Nephron progenitor cell (in vitro differentiated cells): ENCODE measurements around the gene ARHGAP42.

Experiments
- DNase-seq: peaks from one replicate; pipeline ENCODE4 v3.0.0; 2021
- H3K27ac Mint-ChIP-seq: 2 replicates; pipeline ENCODE4 v1.8.0; 2021; ENCODE audit warnings: mild to moderate bottlenecking, moderate library complexity, mixed read lengths
- H3K27me3 Mint-ChIP-seq: 2 replicates; pipeline ENCODE4 v1.8.0; 2021; ENCODE audit warnings: mild to moderate bottlenecking, low read depth, mixed read lengths; ENCODE audit not compliant: poor library complexity
- H3K36me3 Mint-ChIP-seq: 2 replicates; pipeline ENCODE4 v1.8.0; 2021; ENCODE audit warnings: low read depth, mixed read lengths
- H3K4me1 Mint-ChIP-seq: 2 replicates; pipeline ENCODE4 v1.8.0; 2021; ENCODE audit warnings: mixed read lengths
- H3K4me3 Mint-ChIP-seq: 2 replicates; pipeline ENCODE4 v1.8.0; 2021; ENCODE audit warnings: mild to moderate bottlenecking, moderate library complexity, mixed read lengths
- H3K9me3 Mint-ChIP-seq: 2 replicates; pipeline ENCODE4 v1.8.0; 2021; ENCODE audit warnings: mild to moderate bottlenecking, moderate library complexity, mixed read lengths
- CTCF ChIP-seq: fragments of 200-600 bp; sonication (generic); IDR thresholded peaks from 2 replicates; pipeline ENCODE4 v1.5.0; 2021; ENCODE audit warnings: antibody characterized with exemption

ARHGAP42 gene

GRCh38 chr11:100759856-100760255 lies 72.8 kb downstream of the ARHGAP42 start:
- Mint-ChIP-seq H3K36me3 (no peaks in the 10 kb centered on the region), H3K9me3 (no peaks in the 10 kb centered on the region), H3K4me1 (no peaks in the 10 kb centered on the region), H3K27ac (no peak overlapping the region), H3K27me3 (no peaks in the 10 kb centered on the region), H3K4me3 (no peak overlapping the region)
- DNase-seq, result no peak
- no peak for TF ChIP-seq CTCF

GRCh38 chr11:100760744-100761143 lies 73.7 kb downstream of the ARHGAP42 start:
- no peak for DNase-seq
- Mint-ChIP-seq H3K36me3 (no peaks in the 10 kb centered on the region), H3K4me1 (no peaks in the 10 kb centered on the region), H3K27ac (no peak overlapping the region), H3K9me3 (no peaks in the 10 kb centered on the region), H3K27me3 (no peaks in the 10 kb centered on the region), H3K4me3 (no peak overlapping the region)
- TF ChIP-seq CTCF, result no peak

GRCh38 chr11:100761841-100762240 lies 74.8 kb downstream of the ARHGAP42 start:
- Mint-ChIP-seq H3K4me3 (no peak overlapping the region), H3K36me3 (no peaks in the 10 kb centered on the region), H3K27me3 (no peaks in the 10 kb centered on the region), H3K4me1 (no peaks in the 10 kb centered on the region), H3K9me3 (no peaks in the 10 kb centered on the region), H3K27ac (no peak overlapping the region)
- no peak for DNase-seq
- no peak for TF ChIP-seq CTCF

- Mint-ChIP-seq H3K4me3 (no peak overlapping the region), H3K4me1 (peaks cover 3% of the 10 kb centered on the region), H3K27me3 (no peaks in the 10 kb centered on the region), H3K36me3 (peaks cover 7% of the 10 kb centered on the region), H3K27ac (no peak overlapping the region), H3K9me3 (no peaks in the 10 kb centered on the region)
- no peak for DNase-seq
- no peak for TF ChIP-seq CTCF
Observed at GRCh38 chr11:100766764-100767163, 79.7 kb downstream of the ARHGAP42 start.

GRCh38 chr11:100769165-100769564 lies 82.1 kb downstream of the ARHGAP42 start:
- Mint-ChIP-seq H3K4me3 (no peak overlapping the region), H3K36me3 (peaks cover 16% of the 10 kb centered on the region), H3K9me3 (no peaks in the 10 kb centered on the region), H3K27me3 (no peaks in the 10 kb centered on the region), H3K27ac (no peak overlapping the region), H3K4me1 (peaks cover 11% of the 10 kb centered on the region)
- no peak for DNase-seq
- TF ChIP-seq CTCF, result no peak

GRCh38 chr11:100769617-100770016 lies 82.5 kb downstream of the ARHGAP42 start:
- Mint-ChIP-seq H3K4me3 (no peak overlapping the region), H3K4me1 (peaks cover 16% of the 10 kb centered on the region), H3K27me3 (no peaks in the 10 kb centered on the region), H3K9me3 (no peaks in the 10 kb centered on the region), H3K36me3 (peaks cover 16% of the 10 kb centered on the region), H3K27ac (no peak overlapping the region)
- DNase-seq, result no peak
- TF ChIP-seq CTCF, result no peak
